Measurements from ENCODE around the gene MED7. TPM values are rescaled to one million over a fixed set of nuclear protein-coding genes. Genes with fewer than 3 reads are reported as not detected.

MED7 gene
- total RNA-seq, 2 donors from 2014 or later, result 12.7 to 16.7 TPM

- H3K27me3 Mint-ChIP-seq (ENCODE audit: low read depth), result no peaks in the 10 kb centered on the region
- H3K4me1 Mint-ChIP-seq (ENCODE audit: low read depth), result peaks cover 91% of the 10 kb centered on the region
- ATAC-seq (replicated peaks in 1 of 2) (no peak), DNase-seq (no peak)
- H3K36me3 Mint-ChIP-seq (ENCODE audit: insufficient read depth in 2 of 2), result peaks cover 0 to 6% of the 10 kb centered on the region in 2 donors
- no peaks in the 10 kb centered on the region for H3K9me3 Mint-ChIP-seq
- peak overlapping the region; percentile 20 to 78 for H3K4me3 Mint-ChIP-seq
- peak overlapping the region; percentile 97 for H3K27ac Mint-ChIP-seq
Measured at GRCh38 chr5:157157293-157157891, 14.7 kb upstream of the MED7 start.

- Mint-ChIP-seq H3K27me3 (ENCODE audit: low read depth) (no peaks in the 10 kb centered on the region), H3K4me3 (peak overlapping the region; percentile 78 to 100), H3K9me3 (no peaks in the 10 kb centered on the region), H3K27ac (peak overlapping the region; percentile 100), H3K36me3 (ENCODE audit: insufficient read depth in 2 of 2) (peaks cover 0 to 6% of the 10 kb centered on the region in 2 donors), H3K4me1 (ENCODE audit: low read depth) (peaks cover 90% of the 10 kb centered on the region)
- DNase-seq (no peak), ATAC-seq (replicated peaks in 1 of 2) (no peak)
Measured at GRCh38 chr5:157155297-157155696, 12.6 kb upstream of the MED7 start.

GRCh38 chr5:157150995-157151394 lies 8.3 kb upstream of the MED7 start:
- H3K36me3 Mint-ChIP-seq (ENCODE audit: insufficient read depth in 2 of 2), result no peaks in the 10 kb centered on the region
- peak overlapping the region; percentile 44 to 45 for H3K4me3 Mint-ChIP-seq
- no peaks in the 10 kb centered on the region for H3K9me3 Mint-ChIP-seq
- peak overlapping the region; percentile 33 for H3K27ac Mint-ChIP-seq
- no peaks in the 10 kb centered on the region for H3K27me3 Mint-ChIP-seq (ENCODE audit: low read depth)
- no peak for DNase-seq
- no peak for ATAC-seq (replicated peaks in 1 of 2)
- peaks cover 73% of the 10 kb centered on the region for H3K4me1 Mint-ChIP-seq (ENCODE audit: low read depth)

GRCh38 chr5:157148734-157149615 lies 6.3 kb upstream of the MED7 start:
- peaks cover 65% of the 10 kb centered on the region for H3K4me1 Mint-ChIP-seq (ENCODE audit: low read depth)
- H3K36me3 Mint-ChIP-seq (ENCODE audit: insufficient read depth in 2 of 2), result peaks cover 0 to under 1% of the 10 kb centered on the region in 2 donors
- peak overlapping the region in 1 of 2 donors; percentile 30 for H3K4me3 Mint-ChIP-seq

GRCh38 chr5:157143127-157143971 lies 684 bp upstream of the MED7 start:
- Mint-ChIP-seq H3K4me1 (ENCODE audit: low read depth) (peaks cover 63% of the 10 kb centered on the region), H3K27ac (peak overlapping the region; percentile 100), H3K36me3 (ENCODE audit: insufficient read depth in 2 of 2) (peaks cover 14 to 23% of the 10 kb centered on the region in 2 donors), H3K27me3 (ENCODE audit: low read depth) (no peaks in the 10 kb centered on the region), H3K4me3 (peak overlapping the region; percentile 97 to 100), H3K9me3 (no peaks in the 10 kb centered on the region)
- peak; percentile 41 to 42 for ATAC-seq (replicated peaks in 1 of 2)
- peak; percentile 70 to 72 for DNase-seq

More at GRCh38 chr5:157148734-157149615, 6.3 kb upstream of the MED7 start:
- ATAC-seq (replicated peaks in 1 of 2) (peak; percentile 42 to 44), DNase-seq (peak; percentile 75 to 85)
- H3K27ac Mint-ChIP-seq, result peak overlapping the region; percentile 47
- H3K9me3 Mint-ChIP-seq, result no peaks in the 10 kb centered on the region
- no peaks in the 10 kb centered on the region for H3K27me3 Mint-ChIP-seq (ENCODE audit: low read depth)

- Mint-ChIP-seq H3K36me3 (ENCODE audit: insufficient read depth in 2 of 2) (peaks cover 17 to 26% of the 10 kb centered on the region in 2 donors), H3K4me3 (no peak overlapping the region), H3K9me3 (no peaks in the 10 kb centered on the region), H3K27me3 (ENCODE audit: low read depth) (no peaks in the 10 kb centered on the region), H3K4me1 (ENCODE audit: low read depth) (peaks cover 69% of the 10 kb centered on the region), H3K27ac (peak overlapping the region; percentile 72)
- no peak for ATAC-seq (replicated peaks in 1 of 2)
- DNase-seq, result no peak
Measured at GRCh38 chr5:157137691-157138090, 5.0 kb downstream of the MED7 start.

GRCh38 chr5:157132281-157132612 lies 10.4 kb downstream of the MED7 start:
- Mint-ChIP-seq H3K4me1 (ENCODE audit: low read depth) (peaks cover 56% of the 10 kb centered on the region), H3K36me3 (ENCODE audit: insufficient read depth in 2 of 2) (peaks cover 0 to 2% of the 10 kb centered on the region in 2 donors), H3K27ac (no peak overlapping the region), H3K27me3 (ENCODE audit: low read depth) (no peaks in the 10 kb centered on the region), H3K4me3 (no peak overlapping the region), H3K9me3 (no peaks in the 10 kb centered on the region)
- DNase-seq, result no peak
- ATAC-seq (replicated peaks in 1 of 2), result no peak

GRCh38 chr5:157130925-157131324 lies 11.7 kb downstream of the MED7 start:
- H3K27ac Mint-ChIP-seq, result peak overlapping the region; percentile 78
- peaks cover 0 to 2% of the 10 kb centered on the region in 2 donors for H3K9me3 Mint-ChIP-seq
- H3K27me3 Mint-ChIP-seq (ENCODE audit: low read depth), result no peaks in the 10 kb centered on the region
- H3K4me3 Mint-ChIP-seq, result no peak overlapping the region
- DNase-seq (no peak), ATAC-seq (replicated peaks in 1 of 2) (no peak)
- H3K4me1 Mint-ChIP-seq (ENCODE audit: low read depth), result peaks cover 49% of the 10 kb centered on the region
- peaks cover 0 to 2% of the 10 kb centered on the region in 2 donors for H3K36me3 Mint-ChIP-seq (ENCODE audit: insufficient read depth in 2 of 2)

GRCh38 chr5:157121709-157122108 lies 21.0 kb downstream of the MED7 start:
- Mint-ChIP-seq H3K4me3 (no peak overlapping the region), H3K27ac (no peak overlapping the region), H3K4me1 (ENCODE audit: low read depth) (peaks cover 13% of the 10 kb centered on the region), H3K36me3 (ENCODE audit: insufficient read depth in 2 of 2) (peaks cover 10 to 17% of the 10 kb centered on the region in 2 donors), H3K9me3 (peaks cover 5 to 16% of the 10 kb centered on the region in 2 donors), H3K27me3 (ENCODE audit: low read depth) (no peaks in the 10 kb centered on the region)
- DNase-seq (no peak), ATAC-seq (replicated peaks in 1 of 2) (no peak)

GRCh38 chr5:157120102-157120501 lies 22.6 kb downstream of the MED7 start:
- Mint-ChIP-seq H3K36me3 (ENCODE audit: insufficient read depth in 2 of 2) (peaks cover 10 to 17% of the 10 kb centered on the region in 2 donors), H3K27me3 (ENCODE audit: low read depth) (no peaks in the 10 kb centered on the region), H3K9me3 (peaks cover 5 to 11% of the 10 kb centered on the region in 2 donors), H3K4me3 (no peak overlapping the region), H3K27ac (no peak overlapping the region), H3K4me1 (ENCODE audit: low read depth) (peaks cover 24% of the 10 kb centered on the region)
- ATAC-seq (replicated peaks in 1 of 2), result no peak
- no peak for DNase-seq

- Mint-ChIP-seq H3K9me3 (peaks cover 2 to 6% of the 10 kb centered on the region in 2 donors), H3K27ac (peak overlapping the region; percentile 34), H3K4me1 (ENCODE audit: low read depth) (peaks cover 46% of the 10 kb centered on the region), H3K4me3 (peak overlapping the region; percentile 54 to 63), H3K36me3 (ENCODE audit: insufficient read depth in 2 of 2) (peaks cover 5 to 8% of the 10 kb centered on the region in 2 donors), H3K27me3 (ENCODE audit: low read depth) (no peaks in the 10 kb centered on the region)
- peak; percentile 39 to 59 for DNase-seq
- peak; percentile 89 for ATAC-seq (replicated peaks in 1 of 2)
Measured at GRCh38 chr5:157116483-157116954, 26.1 kb downstream of the MED7 start.

- Mint-ChIP-seq H3K27ac (peak overlapping the region; percentile 50), H3K4me1 (ENCODE audit: low read depth) (peaks cover 54% of the 10 kb centered on the region)
Measured at GRCh38 chr5:157115502-157115901, 27.2 kb downstream of the MED7 start.

More at GRCh38 chr5:157115502-157115901, 27.2 kb downstream of the MED7 start:
- ATAC-seq (replicated peaks in 1 of 2), result no peak
- Mint-ChIP-seq H3K4me3 (peak overlapping the region in 1 of 2 donors; percentile 15), H3K36me3 (ENCODE audit: insufficient read depth in 2 of 2) (no peaks in the 10 kb centered on the region), H3K9me3 (no peaks in the 10 kb centered on the region), H3K27me3 (ENCODE audit: low read depth) (no peaks in the 10 kb centered on the region)
- no peak for DNase-seq
